HEK293 (cell line): ENCODE results near the gene PBX3.

ENCODE experiments used
- CTCF ChIA-PET: fragments of 350-600 bp; formaldehyde crosslinking; extraction: SDS; loops from one replicate; lab custom pipeline; 2021; ENCODE audit warnings: antibody characterized with exemption; lab: Yijun Ruan, JAX
- POLR2A ChIA-PET: fragments of 300-600 bp; formaldehyde crosslinking; extraction: SDS; loops from one replicate; lab custom pipeline; 2020; ENCODE audit warnings: antibody characterized with exemption, inconsistent platforms; lab: Yijun Ruan, JAX
- H3K27ac ChIP-seq: fragments of 200-500 bp; sonication (Bioruptor generic); 2 replicates; pipeline ENCODE4 v1.5.1; 2014; ENCODE audit warnings: low read depth, low read length, control low read depth, inconsistent platforms; ENCODE audit errors: extremely low read depth
- H3K36me3 ChIP-seq, 2 experiments: fragments of 200-500 bp in 1 of 2; sonication (Bioruptor generic) in 1 of 2; 1 replicate in 1 of 2; 2 replicates in 1 of 2; pipeline ENCODE4 v1.5.1; 2014 to 2017; ENCODE audit warnings: inconsistent platforms in 2 of 2, low read length in 2 of 2; ENCODE audit not compliant: control insufficient read depth in 2 of 2, insufficient read depth in 1 of 2
- H3K4me1 ChIP-seq: fragments of 200-500 bp; sonication (Bioruptor generic); 2 replicates; pipeline ENCODE4 v1.5.1; 2014; ENCODE audit warnings: mild to moderate bottlenecking, low read length, inconsistent platforms; ENCODE audit not compliant: control insufficient read depth, insufficient read depth
- H3K4me3 ChIP-seq: 2 replicates; pipeline ENCODE4 v1.5.1; 2011; ENCODE audit warnings: low read depth, mild to moderate bottlenecking, control low read depth, low read length, moderate library complexity
- H3K9me3 ChIP-seq: fragments of 200-500 bp; sonication (Bioruptor generic); 2 replicates; pipeline ENCODE4 v1.5.1; 2014; ENCODE audit warnings: low read depth, low read length, inconsistent platforms; ENCODE audit not compliant: control insufficient read depth, insufficient read depth
- EGR2 ChIP-seq: fragments of 450-650 bp; formaldehyde crosslinking; IDR thresholded peaks from 2 replicates; pipeline ENCODE4 v1.5.1; 2016; ENCODE audit warnings: low read depth, missing biosample characterization, missing genetic modification characterization
- ZBTB20 ChIP-seq: fragments of 450-650 bp; formaldehyde crosslinking; IDR thresholded peaks from 2 replicates; pipeline ENCODE4 v1.5.1; 2016; ENCODE audit warnings: missing biosample characterization, missing genetic modification characterization
- ZFHX2 ChIP-seq: fragments of 450-650 bp; formaldehyde crosslinking; conservative IDR thresholded peaks from 2 replicates; pipeline ENCODE4 v1.5.1; 2016; ENCODE audit warnings: missing biosample characterization, missing genetic modification characterization
- ZNF112 ChIP-seq: fragments of 450-650 bp; formaldehyde crosslinking; IDR thresholded peaks from 2 replicates; pipeline ENCODE4 v1.5.0; 2017; ENCODE audit warnings: missing biosample characterization, missing genetic modification characterization
- ZNF155 ChIP-seq: fragments of 450-650 bp; formaldehyde crosslinking; IDR thresholded peaks from 2 replicates; pipeline ENCODE4 v1.5.1; 2016; ENCODE audit warnings: missing biosample characterization, missing genetic modification characterization
- ZNF16 ChIP-seq: fragments of 450-650 bp; formaldehyde crosslinking; IDR thresholded peaks from 2 replicates; pipeline ENCODE4 v1.5.1; 2016; ENCODE audit warnings: low read depth, missing biosample characterization, missing genetic modification characterization
- ZNF175 ChIP-seq: fragments of 450-650 bp; formaldehyde crosslinking; IDR thresholded peaks from 2 replicates; pipeline ENCODE4 v1.5.1; 2016; ENCODE audit warnings: missing biosample characterization, missing genetic modification characterization
- ZNF248 ChIP-seq: fragments of 450-650 bp; formaldehyde crosslinking; IDR thresholded peaks from 2 replicates; pipeline ENCODE4 v1.5.1; 2017; ENCODE audit warnings: missing biosample characterization, missing genetic modification characterization
- ZNF274 ChIP-seq, 2 experiments: fragments of 200-500 bp in 1 of 2; fragments of 450-650 bp in 1 of 2; sonication (Bioruptor generic) in 1 of 2; formaldehyde crosslinking in 1 of 2; IDR thresholded peaks; 2 replicates each; pipeline versions ENCODE4 v1.5.1 to v1.6.1; 2014 to 2016; ENCODE audit warnings: borderline replicate concordance in 1 of 2, inconsistent platforms in 1 of 2, low read length in 1 of 2, missing biosample characterization in 1 of 2, missing genetic modification characterization in 1 of 2
- ZNF354C ChIP-seq: fragments of 450-650 bp; formaldehyde crosslinking; IDR thresholded peaks from 2 replicates; pipeline ENCODE4 v1.5.1; 2016; ENCODE audit warnings: missing biosample characterization, missing genetic modification characterization, low read depth, borderline replicate concordance
- ZNF391 ChIP-seq: fragments of 450-650 bp; formaldehyde crosslinking; IDR thresholded peaks from 2 replicates; pipeline ENCODE4 v1.5.1; 2016; ENCODE audit warnings: low read depth, missing biosample characterization, missing genetic modification characterization, borderline replicate concordance
- ZNF48 ChIP-seq: fragments of 450-650 bp; formaldehyde crosslinking; IDR thresholded peaks from 2 replicates; pipeline ENCODE4 v1.5.1; 2016; ENCODE audit warnings: missing biosample characterization, missing genetic modification characterization
- ZNF510 ChIP-seq: fragments of 450-650 bp; formaldehyde crosslinking; IDR thresholded peaks from 2 replicates; pipeline ENCODE4 v1.5.1; 2018; ENCODE audit warnings: mild to moderate bottlenecking, missing genetic modification characterization, missing biosample characterization; ENCODE audit not compliant: insufficient replicate concordance
- ZNF561 ChIP-seq: fragments of 450-650 bp; IDR thresholded peaks from 2 replicates; pipeline ENCODE4 v1.5.1; 2018; ENCODE audit warnings: missing biosample characterization, missing genetic modification characterization, borderline replicate concordance
- ZNF624 ChIP-seq: fragments of 450-650 bp; formaldehyde crosslinking; IDR thresholded peaks from 2 replicates; pipeline ENCODE4 v1.5.1; 2017; ENCODE audit warnings: missing biosample characterization, missing genetic modification characterization
- ZNF768 ChIP-seq: fragments of 450-650 bp; formaldehyde crosslinking; IDR thresholded peaks from 2 replicates; pipeline ENCODE4 v1.5.1; 2018; ENCODE audit warnings: missing biosample characterization, mild to moderate bottlenecking, missing genetic modification characterization
- TF ChIP-seq, protein P1 (sequence below): fragments of 450-650 bp; formaldehyde crosslinking; IDR thresholded peaks from 2 replicates; pipeline ENCODE4 v1.5.1; 2016; ENCODE audit warnings: missing biosample characterization, missing genetic modification characterization
- TF ChIP-seq, protein P2 (sequence below): fragments of 450-650 bp; formaldehyde crosslinking; IDR thresholded peaks from 2 replicates; pipeline ENCODE4 v1.5.1; 2016; ENCODE audit warnings: missing biosample characterization, missing genetic modification characterization, borderline replicate concordance
- TF ChIP-seq, protein P3 (sequence below): fragments of 450-650 bp; formaldehyde crosslinking; IDR thresholded peaks from 2 replicates; pipeline ENCODE4 v1.5.1; 2016; ENCODE audit warnings: missing biosample characterization, missing genetic modification characterization
- TF ChIP-seq, protein P4 (sequence below): fragments of 450-650 bp; formaldehyde crosslinking; conservative IDR thresholded peaks from 2 replicates; pipeline ENCODE4 v1.5.1; 2016; ENCODE audit warnings: low read depth, missing biosample characterization, missing genetic modification characterization
- TF ChIP-seq, protein P5 (sequence below): fragments of 450-650 bp; formaldehyde crosslinking; IDR thresholded peaks from 2 replicates; pipeline ENCODE4 v1.5.1; 2017; ENCODE audit warnings: missing biosample characterization, missing genetic modification characterization

PBX3 gene

DNA sequence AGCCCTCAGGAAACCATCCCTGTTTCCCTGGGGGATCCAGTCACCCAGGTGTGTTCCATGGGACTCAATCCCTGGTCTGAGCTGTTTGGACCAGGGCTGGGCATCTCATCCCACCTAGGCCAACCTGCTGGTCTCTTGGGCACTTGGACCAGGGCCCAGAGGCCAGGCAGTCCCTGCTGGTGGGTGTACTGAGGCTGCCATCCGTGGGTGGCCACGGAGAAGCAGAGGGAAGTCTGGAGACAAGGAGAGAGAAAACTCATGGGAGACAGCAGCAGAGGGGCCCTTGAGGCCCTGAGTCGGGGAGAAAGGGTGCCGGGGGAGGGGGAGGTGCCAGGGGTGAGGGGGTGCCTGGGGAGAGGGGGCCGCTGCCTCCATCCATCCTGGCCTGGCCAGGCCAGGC lies 247.8 kb downstream of the PBX3 start:
- Histone ChIP-seq H3K9me3 (no peaks in the 10 kb centered on the region), H3K27ac (no peak overlapping the region)
- TF ChIP-seq, protein P1, sequence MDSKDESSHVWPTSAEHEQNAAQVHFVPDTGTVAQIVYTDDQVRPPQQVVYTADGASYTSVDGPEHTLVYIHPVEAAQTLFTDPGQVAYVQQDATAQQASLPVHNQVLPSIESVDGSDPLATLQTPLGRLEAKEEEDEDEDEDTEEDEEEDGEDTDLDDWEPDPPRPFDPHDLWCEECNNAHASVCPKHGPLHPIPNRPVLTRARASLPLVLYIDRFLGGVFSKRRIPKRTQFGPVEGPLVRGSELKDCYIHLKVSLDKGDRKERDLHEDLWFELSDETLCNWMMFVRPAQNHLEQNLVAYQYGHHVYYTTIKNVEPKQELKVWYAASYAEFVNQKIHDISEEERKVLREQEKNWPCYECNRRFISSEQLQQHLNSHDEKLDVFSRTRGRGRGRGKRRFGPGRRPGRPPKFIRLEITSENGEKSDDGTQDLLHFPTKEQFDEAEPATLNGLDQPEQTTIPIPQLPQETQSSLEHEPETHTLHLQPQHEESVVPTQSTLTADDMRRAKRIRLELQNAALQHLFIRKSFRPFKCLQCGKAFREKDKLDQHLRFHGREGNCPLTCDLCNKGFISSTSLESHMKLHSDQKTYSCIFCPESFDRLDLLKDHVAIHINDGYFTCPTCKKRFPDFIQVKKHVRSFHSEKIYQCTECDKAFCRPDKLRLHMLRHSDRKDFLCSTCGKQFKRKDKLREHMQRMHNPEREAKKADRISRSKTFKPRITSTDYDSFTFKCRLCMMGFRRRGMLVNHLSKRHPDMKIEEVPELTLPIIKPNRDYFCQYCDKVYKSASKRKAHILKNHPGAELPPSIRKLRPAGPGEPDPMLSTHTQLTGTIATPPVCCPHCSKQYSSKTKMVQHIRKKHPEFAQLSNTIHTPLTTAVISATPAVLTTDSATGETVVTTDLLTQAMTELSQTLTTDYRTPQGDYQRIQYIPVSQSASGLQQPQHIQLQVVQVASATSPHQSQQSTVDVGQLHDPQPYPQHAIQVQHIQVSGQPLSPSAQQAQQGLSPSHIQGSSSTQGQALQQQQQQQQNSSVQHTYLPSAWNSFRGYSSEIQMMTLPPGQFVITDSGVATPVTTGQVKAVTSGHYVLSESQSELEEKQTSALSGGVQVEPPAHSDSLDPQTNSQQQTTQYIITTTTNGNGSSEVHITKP (tag by site-specific recombination): no peak
- TF ChIP-seq, protein P2, sequence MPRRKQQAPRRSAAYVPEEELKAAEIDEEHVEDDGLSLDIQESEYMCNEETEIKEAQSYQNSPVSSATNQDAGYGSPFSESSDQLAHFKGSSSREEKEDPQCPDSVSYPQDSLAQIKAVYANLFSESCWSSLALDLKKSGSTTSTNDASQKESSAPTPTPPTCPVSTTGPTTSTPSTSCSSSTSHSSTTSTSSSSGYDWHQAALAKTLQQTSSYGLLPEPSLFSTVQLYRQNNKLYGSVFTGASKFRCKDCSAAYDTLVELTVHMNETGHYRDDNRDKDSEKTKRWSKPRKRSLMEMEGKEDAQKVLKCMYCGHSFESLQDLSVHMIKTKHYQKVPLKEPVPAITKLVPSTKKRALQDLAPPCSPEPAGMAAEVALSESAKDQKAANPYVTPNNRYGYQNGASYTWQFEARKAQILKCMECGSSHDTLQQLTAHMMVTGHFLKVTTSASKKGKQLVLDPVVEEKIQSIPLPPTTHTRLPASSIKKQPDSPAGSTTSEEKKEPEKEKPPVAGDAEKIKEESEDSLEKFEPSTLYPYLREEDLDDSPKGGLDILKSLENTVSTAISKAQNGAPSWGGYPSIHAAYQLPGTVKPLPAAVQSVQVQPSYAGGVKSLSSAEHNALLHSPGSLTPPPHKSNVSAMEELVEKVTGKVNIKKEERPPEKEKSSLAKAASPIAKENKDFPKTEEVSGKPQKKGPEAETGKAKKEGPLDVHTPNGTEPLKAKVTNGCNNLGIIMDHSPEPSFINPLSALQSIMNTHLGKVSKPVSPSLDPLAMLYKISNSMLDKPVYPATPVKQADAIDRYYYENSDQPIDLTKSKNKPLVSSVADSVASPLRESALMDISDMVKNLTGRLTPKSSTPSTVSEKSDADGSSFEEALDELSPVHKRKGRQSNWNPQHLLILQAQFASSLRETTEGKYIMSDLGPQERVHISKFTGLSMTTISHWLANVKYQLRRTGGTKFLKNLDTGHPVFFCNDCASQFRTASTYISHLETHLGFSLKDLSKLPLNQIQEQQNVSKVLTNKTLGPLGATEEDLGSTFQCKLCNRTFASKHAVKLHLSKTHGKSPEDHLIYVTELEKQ: no peak
- TF ChIP-seq ZNF354C (tag by site-specific recombination): no peak
- no peak for TF ChIP-seq ZNF175 (tag by site-specific recombination)
- TF ChIP-seq EGR2 (tag by site-specific recombination): no peak
- TF ChIP-seq ZFHX2 (tag by site-specific recombination): peak; percentile 53
- no peak for TF ChIP-seq ZNF248 (tag by site-specific recombination)
- TF ChIP-seq, all 188 proteins: peak for 1
- no peaks in the 10 kb centered on the region for H3K4me1 ChIP-seq
- ChIA-PET POLR2A (no interaction called here), CTCF (interaction anchor here (1.4 kb wide), 1 partner anchor 14 kb away, joined by 3 read pairs; no protein-coding TSS in a partner anchor)
- H3K4me3 ChIP-seq: no peak overlapping the region
- no peaks in the 10 kb centered on the region for H3K36me3 ChIP-seq

DNA sequence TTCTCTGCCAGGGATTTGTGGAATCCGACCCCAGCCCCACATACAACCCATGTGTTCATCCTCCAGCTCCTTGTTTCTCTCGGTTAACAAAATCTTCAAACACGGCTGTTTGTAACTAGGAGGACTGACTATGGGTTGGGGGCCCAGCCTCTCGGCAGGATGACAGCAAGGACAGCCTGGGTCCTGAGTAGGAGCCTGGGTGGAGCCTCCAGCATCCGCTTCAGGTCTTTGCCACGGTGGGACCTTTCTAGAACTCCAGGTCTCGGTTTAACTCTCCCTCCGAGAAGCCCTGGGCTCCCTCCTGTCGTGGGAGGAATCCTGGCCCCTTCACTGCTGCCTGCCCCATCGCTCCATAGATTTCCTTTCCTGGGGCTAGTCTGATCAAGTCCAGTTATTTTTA lies 248.5 kb downstream of the PBX3 start:
- Histone ChIP-seq H3K9me3 (no peaks in the 10 kb centered on the region), H3K27ac (no peak overlapping the region), H3K36me3 (no peaks in the 10 kb centered on the region), H3K4me1 (no peaks in the 10 kb centered on the region), H3K4me3 (no peak overlapping the region)
- ChIA-PET CTCF (interaction anchor here (1.4 kb wide), 1 partner anchor 13 kb away, joined by 3 read pairs; no protein-coding TSS in a partner anchor), POLR2A (no interaction called here)
- TF ChIP-seq ZNF624 (tag by site-specific recombination) (no peak), ZNF768 (no peak), ZNF391 (no peak), ZNF112 (tag by site-specific recombination) (no peak), ZNF274 (IDR thresholded peaks at IDR 0.05; ENCODE audit: low read length) (no peak), ZNF274 (tag by site-specific recombination; IDR thresholded peaks at IDR 0.05; ENCODE audit: borderline replicate concordance) (no peak), ZBTB20 (tag by site-specific recombination) (no peak), ZNF16 (no peak), ZNF48 (tag by site-specific recombination) (no peak), ZNF155 (no peak), ZNF510 (tag by site-specific recombination) (no peak), ZNF561 (no peak)
- TF ChIP-seq, protein P3, sequence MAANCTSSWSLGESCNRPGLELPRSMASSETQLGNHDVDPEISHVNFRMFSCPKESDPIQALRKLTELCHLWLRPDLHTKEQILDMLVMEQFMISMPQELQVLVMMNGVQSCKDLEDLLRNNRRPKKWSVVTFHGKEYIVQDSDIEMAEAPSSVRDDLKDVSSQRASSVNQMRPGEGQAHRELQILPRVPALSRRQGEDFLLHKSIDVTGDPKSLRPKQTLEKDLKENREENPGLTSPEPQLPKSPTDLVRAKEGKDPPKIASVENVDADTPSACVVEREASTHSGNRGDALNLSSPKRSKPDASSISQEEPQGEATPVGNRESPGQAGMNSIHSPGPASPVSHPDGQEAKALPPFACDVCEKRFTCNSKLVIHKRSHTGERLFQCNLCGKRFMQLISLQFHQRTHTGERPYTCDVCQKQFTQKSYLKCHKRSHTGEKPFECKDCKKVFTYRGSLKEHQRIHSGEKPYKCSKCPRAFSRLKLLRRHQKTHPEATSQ (tag by site-specific recombination): no peak
- TF ChIP-seq, protein P4, sequence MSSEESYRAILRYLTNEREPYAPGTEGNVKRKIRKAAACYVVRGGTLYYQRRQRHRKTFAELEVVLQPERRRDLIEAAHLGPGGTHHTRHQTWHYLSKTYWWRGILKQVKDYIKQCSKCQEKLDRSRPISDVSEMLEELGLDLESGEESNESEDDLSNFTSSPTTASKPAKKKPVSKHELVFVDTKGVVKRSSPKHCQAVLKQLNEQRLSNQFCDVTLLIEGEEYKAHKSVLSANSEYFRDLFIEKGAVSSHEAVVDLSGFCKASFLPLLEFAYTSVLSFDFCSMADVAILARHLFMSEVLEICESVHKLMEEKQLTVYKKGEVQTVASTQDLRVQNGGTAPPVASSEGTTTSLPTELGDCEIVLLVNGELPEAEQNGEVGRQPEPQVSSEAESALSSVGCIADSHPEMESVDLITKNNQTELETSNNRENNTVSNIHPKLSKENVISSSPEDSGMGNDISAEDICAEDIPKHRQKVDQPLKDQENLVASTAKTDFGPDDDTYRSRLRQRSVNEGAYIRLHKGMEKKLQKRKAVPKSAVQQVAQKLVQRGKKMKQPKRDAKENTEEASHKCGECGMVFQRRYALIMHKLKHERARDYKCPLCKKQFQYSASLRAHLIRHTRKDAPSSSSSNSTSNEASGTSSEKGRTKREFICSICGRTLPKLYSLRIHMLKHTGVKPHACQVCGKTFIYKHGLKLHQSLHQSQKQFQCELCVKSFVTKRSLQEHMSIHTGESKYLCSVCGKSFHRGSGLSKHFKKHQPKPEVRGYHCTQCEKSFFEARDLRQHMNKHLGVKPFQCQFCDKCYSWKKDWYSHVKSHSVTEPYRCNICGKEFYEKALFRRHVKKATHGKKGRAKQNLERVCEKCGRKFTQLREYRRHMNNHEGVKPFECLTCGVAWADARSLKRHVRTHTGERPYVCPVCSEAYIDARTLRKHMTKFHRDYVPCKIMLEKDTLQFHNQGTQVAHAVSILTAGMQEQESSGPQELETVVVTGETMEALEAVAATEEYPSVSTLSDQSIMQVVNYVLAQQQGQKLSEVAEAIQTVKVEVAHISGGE (tag by site-specific recombination): no peak
- TF ChIP-seq, protein P5, sequence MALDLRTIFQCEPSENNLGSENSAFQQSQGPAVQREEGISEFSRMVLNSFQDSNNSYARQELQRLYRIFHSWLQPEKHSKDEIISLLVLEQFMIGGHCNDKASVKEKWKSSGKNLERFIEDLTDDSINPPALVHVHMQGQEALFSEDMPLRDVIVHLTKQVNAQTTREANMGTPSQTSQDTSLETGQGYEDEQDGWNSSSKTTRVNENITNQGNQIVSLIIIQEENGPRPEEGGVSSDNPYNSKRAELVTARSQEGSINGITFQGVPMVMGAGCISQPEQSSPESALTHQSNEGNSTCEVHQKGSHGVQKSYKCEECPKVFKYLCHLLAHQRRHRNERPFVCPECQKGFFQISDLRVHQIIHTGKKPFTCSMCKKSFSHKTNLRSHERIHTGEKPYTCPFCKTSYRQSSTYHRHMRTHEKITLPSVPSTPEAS (tag by site-specific recombination): no peak
